Lung (tissue), 12 donors: Measurements from ENCODE around the gene FYCO1. TPM values are rescaled to one million over a fixed set of nuclear protein-coding genes. Genes with fewer than 3 reads are reported as not detected.

ENCODE experiments used
- ATAC-seq: fragments of 200-7000 bp; cut with Tn5 transposase; one replicate; pipeline ENCODE4 v1.9.1; 2020; ENCODE audit warnings: moderate number of reproducible peaks; ENCODE audit not compliant: insufficient read depth, low FRiP score
- DNase-seq, 3 donors: peaks; one replicate each; pipeline ENCODE4 v3.0.0-alpha.2; 2013 to 2017
- H3K27ac ChIP-seq, 2 donors: one replicate each; pipeline ENCODE4 v1.5.1; 2013; ENCODE audit warnings: mild to moderate bottlenecking in 2 of 2, moderate library complexity in 2 of 2, control low read depth in 1 of 2, inconsistent platforms in 1 of 2, low read depth in 1 of 2, low read length in 1 of 2
- H3K27me3 ChIP-seq, 3 donors: one replicate each; pipeline ENCODE4 v1.5.1; 2013; ENCODE audit warnings: low read length in 2 of 3; ENCODE audit not compliant: control insufficient read depth in 3 of 3, insufficient read depth in 3 of 3
- H3K36me3 ChIP-seq, 4 donors: one replicate each; pipeline ENCODE4 v1.5.1; 2013; ENCODE audit warnings: low read length in 4 of 4, mild to moderate bottlenecking in 1 of 4, moderate library complexity in 1 of 4; ENCODE audit not compliant: control insufficient read depth in 4 of 4, insufficient read depth in 4 of 4
- H3K4me1 ChIP-seq, 5 donors: one replicate each; pipeline ENCODE4 v1.5.1; 2013; ENCODE audit warnings: low read length in 5 of 5, mild to moderate bottlenecking in 2 of 5, moderate library complexity in 1 of 5; ENCODE audit not compliant: control insufficient read depth in 5 of 5, insufficient read depth in 5 of 5
- H3K4me3 ChIP-seq: one replicate; pipeline ENCODE4 v1.5.1; 2013; ENCODE audit warnings: mild to moderate bottlenecking, control low read depth, moderate library complexity
- H3K9ac ChIP-seq, 2 donors: one replicate each; pipeline ENCODE4 v1.5.1; 2013; ENCODE audit warnings: low read length in 2 of 2, control low read depth in 1 of 2; ENCODE audit not compliant: insufficient read depth in 1 of 2
- H3K9me3 ChIP-seq, 4 donors: one replicate each; pipeline ENCODE4 v1.5.1; 2013; ENCODE audit warnings: low read length in 3 of 4, mild to moderate bottlenecking in 1 of 4, moderate library complexity in 1 of 4; ENCODE audit not compliant: control insufficient read depth in 4 of 4, insufficient read depth in 3 of 4
- WGBS, 2 donors: extraction: QIAGEN DNeasy Blood & Tissue Kit; methylation state at CpG; one replicate each; pipeline ENCODE4 v1.1.7; 2013; 5-methylcytosine and 5-hydroxymethylcytosine counted together
- polyA plus RNA-seq, 2 donors: library from polyadenylated mRNA; stranded (reverse); fragments of 200-250 nt; gene quantifications; one replicate each; pipeline ENCODE4 v1.2.1, GENCODE V29; 2013
- total RNA-seq, 2 donors: library from RNA; depleted of rRNA in 1 of 2; stranded (reverse); fragments of >200 nt in 1 of 2; gene quantifications; one replicate each; pipeline ENCODE4 v1.2.1, GENCODE V29; 2014 to 2021
- TF ChIP-seq, protein P1 (sequence below): IDR thresholded peaks from 2 replicates; pipeline ENCODE4 v1.5.1; 2012; ENCODE audit warnings: mild to moderate bottlenecking; ENCODE audit errors: control extremely low read depth, extremely low read depth
- donor health status: control.
- donor health status: control.
- donor health status: Bipolar disorder and iron deficiency.
- donor health status: healthy.
- donor health status: DM: yes; HTN: yes; CAD: no.

The FYCO1 gene
- total and polyA plus RNA-seq, 4 donors: 11.3 to 38.7 (median 23.2) TPM

DNA sequence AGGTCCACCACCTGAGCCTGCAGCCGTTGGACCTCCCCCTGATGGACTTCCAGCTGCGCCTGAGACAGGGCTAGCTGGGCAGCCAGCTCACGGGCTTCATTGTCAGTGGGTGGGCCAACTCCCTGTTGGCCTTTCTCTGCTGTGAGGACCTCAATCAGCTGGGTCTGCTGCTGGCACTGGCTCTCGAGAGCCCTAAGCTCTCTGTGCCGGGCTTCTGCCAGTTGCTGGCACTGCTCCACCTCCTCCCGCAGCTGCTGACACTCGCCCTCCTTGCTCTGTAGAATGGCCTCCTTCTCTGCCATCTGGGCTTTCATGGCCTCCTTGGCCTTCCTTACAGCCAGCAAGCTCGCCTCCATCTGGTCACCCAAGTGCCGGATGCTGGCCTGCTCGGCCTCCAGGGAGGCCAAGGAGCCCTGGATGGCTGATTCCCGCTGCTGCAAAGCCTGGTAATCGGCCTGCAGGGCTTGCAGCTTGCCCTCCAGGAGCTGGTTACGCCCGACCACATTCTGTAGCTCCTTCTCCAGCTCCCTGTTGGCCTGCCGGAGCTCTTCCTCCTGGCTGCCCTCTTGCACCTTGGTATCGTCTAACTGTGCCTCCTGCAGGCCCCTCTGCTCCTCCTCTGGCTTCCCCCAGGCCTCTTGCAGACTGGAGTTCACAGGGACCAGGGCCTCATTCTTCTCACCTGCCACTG lies 28.5 kb downstream of the FYCO1 start:
- Histone ChIP-seq H3K9ac (no peak overlapping the region), H3K9me3 (no peaks in the 10 kb centered on the region), H3K27me3 (no peaks in the 10 kb centered on the region), H3K36me3 (peaks cover 8 to 57% (median 30%) of the 10 kb centered on the region in 4 donors), H3K27ac (no peak overlapping the region), H3K4me3 (no peak overlapping the region), H3K4me1 (peaks cover 0 to 11% (median 0%) of the 10 kb centered on the region in 5 donors)
- TF ChIP-seq, protein P1, sequence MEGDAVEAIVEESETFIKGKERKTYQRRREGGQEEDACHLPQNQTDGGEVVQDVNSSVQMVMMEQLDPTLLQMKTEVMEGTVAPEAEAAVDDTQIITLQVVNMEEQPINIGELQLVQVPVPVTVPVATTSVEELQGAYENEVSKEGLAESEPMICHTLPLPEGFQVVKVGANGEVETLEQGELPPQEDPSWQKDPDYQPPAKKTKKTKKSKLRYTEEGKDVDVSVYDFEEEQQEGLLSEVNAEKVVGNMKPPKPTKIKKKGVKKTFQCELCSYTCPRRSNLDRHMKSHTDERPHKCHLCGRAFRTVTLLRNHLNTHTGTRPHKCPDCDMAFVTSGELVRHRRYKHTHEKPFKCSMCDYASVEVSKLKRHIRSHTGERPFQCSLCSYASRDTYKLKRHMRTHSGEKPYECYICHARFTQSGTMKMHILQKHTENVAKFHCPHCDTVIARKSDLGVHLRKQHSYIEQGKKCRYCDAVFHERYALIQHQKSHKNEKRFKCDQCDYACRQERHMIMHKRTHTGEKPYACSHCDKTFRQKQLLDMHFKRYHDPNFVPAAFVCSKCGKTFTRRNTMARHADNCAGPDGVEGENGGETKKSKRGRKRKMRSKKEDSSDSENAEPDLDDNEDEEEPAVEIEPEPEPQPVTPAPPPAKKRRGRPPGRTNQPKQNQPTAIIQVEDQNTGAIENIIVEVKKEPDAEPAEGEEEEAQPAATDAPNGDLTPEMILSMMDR: no peak
- 91 to 92% methylated on average over 16 of the region's 16 CpGs for WGBS, 2 donors
- no peak for DNase-seq
- ATAC-seq: no peak

DNA sequence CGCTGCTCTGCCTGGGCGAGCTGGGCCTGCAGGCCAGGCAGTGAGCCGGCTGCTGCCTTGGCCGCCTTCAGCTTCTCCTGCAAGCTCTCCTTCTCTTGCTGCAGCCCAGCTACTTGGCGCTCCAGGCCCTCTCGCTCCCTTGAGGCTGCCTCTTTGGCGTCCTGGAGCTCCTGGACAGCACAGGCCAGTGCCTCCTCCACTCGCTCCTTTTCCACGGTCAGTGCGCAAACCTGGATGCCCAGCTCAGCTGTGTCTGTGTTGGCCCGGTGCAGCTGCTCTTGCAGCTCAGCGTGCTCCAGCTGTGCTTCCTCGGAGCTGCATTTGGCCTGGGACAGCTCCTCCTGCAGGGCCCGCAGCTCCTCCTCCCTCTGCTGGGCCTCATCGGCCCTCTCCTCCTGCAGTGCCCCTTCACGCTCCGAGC lies 29.2 kb downstream of the FYCO1 start:
- TF ChIP-seq, protein P1: no peak
- Histone ChIP-seq H3K9me3 (no peaks in the 10 kb centered on the region), H3K4me3 (no peak overlapping the region), H3K27me3 (no peaks in the 10 kb centered on the region), H3K27ac (no peak overlapping the region), H3K4me1 (peaks cover 0 to 11% (median 0%) of the 10 kb centered on the region in 5 donors), H3K36me3 (peaks cover 12 to 61% (median 37%) of the 10 kb centered on the region in 4 donors), H3K9ac (no peak overlapping the region)
- ATAC-seq (no peak), DNase-seq (peak; percentile 40 to 65 (median 47))
- 92 to 93% methylated on average over 17 of the region's 17 CpGs for WGBS, 2 donors

DNA sequence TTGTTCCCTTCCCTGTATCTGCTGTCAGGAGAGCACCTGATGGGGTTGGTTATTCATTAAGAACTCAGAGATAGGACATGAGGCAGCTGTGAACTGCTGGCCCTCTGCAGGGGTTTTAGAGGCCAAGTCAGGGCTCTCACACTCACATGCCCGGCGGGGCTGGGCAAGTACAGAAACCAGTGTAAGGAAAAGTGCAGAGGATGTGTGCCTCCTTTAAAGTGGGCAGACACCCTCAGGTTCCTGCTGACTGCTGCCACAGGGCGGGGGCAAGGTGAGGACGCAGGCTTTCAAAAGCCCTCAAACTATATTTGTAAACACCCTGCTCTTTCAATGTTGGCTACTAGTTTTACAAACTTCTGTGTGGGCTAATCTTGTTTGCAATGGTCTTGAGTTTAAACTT lies 30.0 kb downstream of the FYCO1 start:
- peaks cover 0 to 11% (median 0%) of the 10 kb centered on the region in 5 donors for H3K4me1 ChIP-seq
- DNase-seq: no peak
- H3K4me3 ChIP-seq: no peak overlapping the region
- no peaks in the 10 kb centered on the region for H3K27me3 ChIP-seq
- TF ChIP-seq, protein P1: no peak
- ATAC-seq: no peak
- H3K36me3 ChIP-seq: peaks cover 18 to 66% (median 40%) of the 10 kb centered on the region in 4 donors
- no peak overlapping the region for H3K27ac ChIP-seq
- no peaks in the 10 kb centered on the region for H3K9me3 ChIP-seq
- 79 to 95% methylated on average over 4 of the region's 4 CpGs for WGBS, 2 donors
- no peak overlapping the region for H3K9ac ChIP-seq
